Calu3 (cell line): ENCODE data around the gene PRKAB1. TPM values are rescaled to one million over a fixed set of nuclear protein-coding genes. Genes with fewer than 3 reads are reported as not detected.

Experiments
- BruUV-seq: library from RNA; stranded (reverse); fragments of 400-500 nt; replicated peaks from 2 replicates; lab custom pipeline; 2021; lab: Mats Ljungman, UMichigan
- CTCF ChIA-PET: fragments of 300-600 bp; sonication (Branson Sonifier 250); formaldehyde crosslinking; loops from one replicate; lab custom pipeline; 2022; ENCODE audit warnings: antibody characterized with exemption; lab: Charles Lee
- DNase-seq: peaks from one replicate; pipeline ENCODE4 v3.0.0; 2022
- H3K27ac Mint-ChIP-seq: one replicate; pipeline ENCODE4 v1.8.0; 2022; ENCODE audit warnings: mixed read lengths; ENCODE audit not compliant: unreplicated experiment
- H3K27me3 Mint-ChIP-seq: one replicate; pipeline ENCODE4 v1.8.0; 2022; ENCODE audit warnings: mixed read lengths; ENCODE audit not compliant: unreplicated experiment
- H3K36me3 Mint-ChIP-seq: one replicate; pipeline ENCODE4 v1.8.0; 2022; ENCODE audit warnings: mild to moderate bottlenecking, moderate library complexity, mixed read lengths; ENCODE audit not compliant: insufficient read depth, unreplicated experiment
- H3K4me1 Mint-ChIP-seq: one replicate; pipeline ENCODE4 v1.8.0; 2022; ENCODE audit warnings: mild to moderate bottlenecking, low read depth, mixed read lengths; ENCODE audit not compliant: unreplicated experiment
- H3K4me3 Mint-ChIP-seq: one replicate; pipeline ENCODE4 v1.8.0; 2022; ENCODE audit warnings: mild to moderate bottlenecking, low read depth, moderate library complexity, mixed read lengths; ENCODE audit not compliant: unreplicated experiment
- H3K9me3 Mint-ChIP-seq: one replicate; pipeline ENCODE4 v1.8.0; 2022; ENCODE audit warnings: low read depth, mixed read lengths; ENCODE audit not compliant: unreplicated experiment
- intact Hi-C: fragments of 100-400 bp; cut with micrococcal nuclease; formaldehyde crosslinking; loops from one replicate; pipeline ENCODE4 v1.10.0; 2022; ENCODE audit not compliant: unreplicated experiment
- total RNA-seq: library from RNA; stranded (reverse); gene quantifications from 2 replicates; pipeline ENCODE4 v1.2.3, GENCODE V29; 2022
- TF ChIP-seq, protein P1 (sequence below): fragments of 200-600 bp; IDR thresholded peaks from one replicate; pipeline ENCODE4 v1.8.0; 2022; ENCODE audit warnings: antibody characterized with exemption; ENCODE audit not compliant: unreplicated experiment

Gene PRKAB1
- total RNA-seq, 1 experiment from 2014 or later, result 82.7 TPM

DNA sequence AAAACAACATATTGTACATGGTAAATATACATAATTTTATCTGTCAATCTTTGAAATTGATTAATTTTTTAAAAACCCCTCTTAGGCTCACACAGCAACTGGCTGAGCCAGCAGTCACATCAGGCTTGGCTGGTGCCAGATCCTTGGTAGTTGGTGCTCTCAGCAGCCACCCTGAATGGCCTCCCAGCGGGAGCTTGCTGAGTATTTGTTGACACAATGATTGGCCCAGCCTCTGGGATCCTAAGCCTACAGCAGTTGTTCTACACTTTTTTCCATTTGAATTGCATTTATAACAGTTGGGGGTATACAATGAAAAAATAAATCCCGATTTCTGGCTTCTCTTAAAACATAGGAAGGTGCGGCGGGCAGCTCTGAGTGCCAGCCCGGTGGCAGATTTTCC lies 11.1 kb downstream of the PRKAB1 start:
- no peak overlapping the region for H3K4me3 Mint-ChIP-seq
- peaks cover 82% of the 10 kb centered on the region for H3K36me3 Mint-ChIP-seq
- BruUV-seq, result no TSS peak
- no peak for DNase-seq
- peaks cover 42% of the 10 kb centered on the region for H3K4me1 Mint-ChIP-seq
- intact Hi-C loops, result no loop called here
- TF ChIP-seq, protein P1, sequence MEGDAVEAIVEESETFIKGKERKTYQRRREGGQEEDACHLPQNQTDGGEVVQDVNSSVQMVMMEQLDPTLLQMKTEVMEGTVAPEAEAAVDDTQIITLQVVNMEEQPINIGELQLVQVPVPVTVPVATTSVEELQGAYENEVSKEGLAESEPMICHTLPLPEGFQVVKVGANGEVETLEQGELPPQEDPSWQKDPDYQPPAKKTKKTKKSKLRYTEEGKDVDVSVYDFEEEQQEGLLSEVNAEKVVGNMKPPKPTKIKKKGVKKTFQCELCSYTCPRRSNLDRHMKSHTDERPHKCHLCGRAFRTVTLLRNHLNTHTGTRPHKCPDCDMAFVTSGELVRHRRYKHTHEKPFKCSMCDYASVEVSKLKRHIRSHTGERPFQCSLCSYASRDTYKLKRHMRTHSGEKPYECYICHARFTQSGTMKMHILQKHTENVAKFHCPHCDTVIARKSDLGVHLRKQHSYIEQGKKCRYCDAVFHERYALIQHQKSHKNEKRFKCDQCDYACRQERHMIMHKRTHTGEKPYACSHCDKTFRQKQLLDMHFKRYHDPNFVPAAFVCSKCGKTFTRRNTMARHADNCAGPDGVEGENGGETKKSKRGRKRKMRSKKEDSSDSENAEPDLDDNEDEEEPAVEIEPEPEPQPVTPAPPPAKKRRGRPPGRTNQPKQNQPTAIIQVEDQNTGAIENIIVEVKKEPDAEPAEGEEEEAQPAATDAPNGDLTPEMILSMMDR, result no peak
- no peaks in the 10 kb centered on the region for H3K9me3 Mint-ChIP-seq
- CTCF ChIA-PET, result interaction anchor here (0.6 kb wide), 1 partner anchor 244 kb away, joined by 10 read pairs; no protein-coding TSS in a partner anchor
- H3K27me3 Mint-ChIP-seq, result no peaks in the 10 kb centered on the region
- H3K27ac Mint-ChIP-seq, result peak overlapping the region; percentile 38

DNA sequence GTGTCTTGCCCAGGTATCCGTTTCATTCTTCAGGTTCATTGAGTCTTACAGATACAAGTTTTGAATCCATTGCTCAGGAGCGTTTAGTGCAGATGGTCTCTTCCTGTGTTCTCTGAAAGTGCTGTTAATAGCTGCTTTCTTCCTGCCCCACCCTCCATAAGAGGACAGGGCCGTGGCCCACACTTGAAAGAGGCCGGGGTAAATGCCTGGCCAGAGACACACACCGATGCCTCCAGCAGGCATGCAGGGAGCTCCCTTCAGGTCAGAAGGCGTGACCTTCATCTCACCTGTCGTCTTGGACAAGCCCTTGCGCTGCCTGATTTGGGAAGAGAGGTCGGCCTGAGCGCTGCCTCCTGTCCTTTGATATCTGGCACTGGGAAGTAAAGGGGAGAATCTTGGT lies 11.6 kb downstream of the PRKAB1 start:
- H3K4me3 Mint-ChIP-seq, result no peak overlapping the region

DNA sequence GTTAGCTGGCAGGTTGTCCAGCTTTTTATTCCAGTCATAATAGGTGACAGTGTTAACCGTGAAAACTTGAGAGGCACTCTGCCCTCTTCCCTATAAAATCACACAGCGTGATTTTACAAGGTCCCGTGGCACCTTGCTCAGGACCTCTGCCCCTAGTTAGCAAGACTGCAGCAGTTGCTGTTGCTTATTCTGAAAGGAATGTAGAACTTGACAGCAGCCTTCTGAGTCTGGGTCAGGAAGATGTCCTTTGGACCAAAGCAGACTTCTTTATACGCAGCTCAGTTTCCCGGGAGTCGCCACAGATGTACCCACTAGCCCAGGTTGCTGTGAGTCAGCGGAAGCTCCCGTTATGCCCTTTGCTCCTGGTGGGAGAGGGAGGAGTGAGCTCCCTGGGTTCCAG lies 13.2 kb downstream of the PRKAB1 start:
- H3K4me3 Mint-ChIP-seq, result no peak overlapping the region
- H3K27me3 Mint-ChIP-seq, result no peaks in the 10 kb centered on the region
- TF ChIP-seq, protein P1, result no peak
- no peak for DNase-seq
- H3K9me3 Mint-ChIP-seq, result no peaks in the 10 kb centered on the region
- H3K27ac Mint-ChIP-seq, result peak overlapping the region; percentile 41
- CTCF ChIA-PET, result interaction anchor here (0.9 to 2.3 kb wide), 2 partner anchors 14 kb away, joined by 3 to 5 read pairs; no protein-coding TSS in a partner anchor
- H3K4me1 Mint-ChIP-seq, result peaks cover 57% of the 10 kb centered on the region
- H3K36me3 Mint-ChIP-seq, result peaks cover 80% of the 10 kb centered on the region
- TSS peak; percentile 1 for BruUV-seq
- intact Hi-C loops, result no loop called here

More for the DNA sequence above, 11.6 kb downstream of the PRKAB1 start:
- intact Hi-C loops, result no loop called here
- TF ChIP-seq, protein P1, result no peak
- no TSS peak for BruUV-seq
- no peak for DNase-seq
- Mint-ChIP-seq H3K4me1 (peaks cover 42% of the 10 kb centered on the region), H3K9me3 (no peaks in the 10 kb centered on the region), H3K36me3 (peaks cover 78% of the 10 kb centered on the region), H3K27me3 (no peaks in the 10 kb centered on the region), H3K27ac (peak overlapping the region; percentile 38)
- CTCF ChIA-PET, result interaction anchor here (0.6 kb wide), 1 partner anchor 243 kb away, joined by 10 read pairs; no protein-coding TSS in a partner anchor

DNA sequence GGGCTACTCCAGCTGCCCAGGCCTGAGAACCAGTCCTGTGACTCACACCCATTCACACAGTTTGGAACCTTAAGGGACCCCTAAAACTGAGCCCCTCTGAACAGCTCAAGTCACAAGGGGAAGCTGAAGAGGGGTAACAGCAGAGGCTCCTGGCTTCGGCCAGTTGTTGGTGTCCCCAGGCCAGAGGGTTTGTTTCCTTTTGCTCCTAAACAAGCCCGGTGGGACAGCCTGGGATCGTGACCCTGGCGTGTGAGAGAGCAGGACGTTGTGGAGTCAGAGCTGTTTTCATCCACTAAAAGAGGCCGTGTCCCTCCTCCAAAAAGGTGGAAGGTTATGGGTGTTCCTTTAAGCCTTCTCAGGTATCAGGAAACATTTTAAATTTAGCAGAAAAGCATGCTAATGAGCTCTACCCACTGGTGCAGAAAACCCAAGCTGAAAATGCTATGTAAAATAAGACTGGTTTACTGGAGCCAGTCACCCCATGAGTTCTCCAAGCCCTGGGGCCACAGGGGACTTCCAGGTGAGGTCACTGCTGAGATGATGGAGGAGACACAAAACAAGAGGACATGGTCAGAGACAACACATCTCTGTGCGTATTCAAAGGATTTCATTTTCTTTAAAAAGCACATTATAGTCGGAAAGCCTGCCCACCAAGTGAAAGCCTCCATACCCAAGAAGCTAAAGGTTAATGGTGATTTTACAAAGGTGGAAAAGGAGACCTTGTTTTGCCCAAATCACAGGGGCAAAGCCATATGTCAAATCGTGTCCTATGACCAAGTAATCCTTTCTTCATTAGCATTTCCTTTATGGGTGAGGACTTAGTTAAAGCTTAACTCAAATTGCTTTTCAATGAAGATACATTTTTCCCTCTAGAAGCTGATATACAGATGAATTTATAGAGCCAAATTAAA lies 14.1 kb downstream of the PRKAB1 start:
- Mint-ChIP-seq H3K9me3 (no peaks in the 10 kb centered on the region), H3K36me3 (peaks cover 76% of the 10 kb centered on the region), H3K4me1 (peaks cover 64% of the 10 kb centered on the region), H3K4me3 (no peak overlapping the region), H3K27me3 (no peaks in the 10 kb centered on the region), H3K27ac (peak overlapping the region; percentile 46)
- TF ChIP-seq, protein P1, result no peak
- no peak for DNase-seq
- BruUV-seq, result no TSS peak
- intact Hi-C loops, result no loop called here
- CTCF ChIA-PET, result interaction anchor here (0.9 to 2.3 kb wide), 3 partner anchors 13 to 18 kb away, joined by 3 to 5 read pairs (median 3); no protein-coding TSS in a partner anchor
